IPS-11a (cell line): ENCODE data around the gene TAPBP.
A peak's percentile ranks its signal among the peaks of the same experiment; 100 is the strongest.
"Not testable (repeated sequence)": the region's sequence is repeated elsewhere in the genome, so short reads cannot be mapped to it uniquely, and the experiment has no call there.

Experiments
- H3K4me3 ChIP-seq: one replicate; pipeline ENCODE4 v1.5.1; 2013; ENCODE audit warnings: low read depth, low read length, control low read depth

TAPBP gene

GRCh38 chr6:33297956-33298772 lies 15.7 kb downstream of the TAPBP start:
- H3K4me3 ChIP-seq = peak overlapping the region; percentile 94

- H3K4me3 ChIP-seq = peak overlapping the region; percentile 55
Measured at GRCh38 chr6:33297406-33297955, 16.4 kb downstream of the TAPBP start.

GRCh38 chr6:33296797-33297405 lies 17.0 kb downstream of the TAPBP start:
- H3K4me3 ChIP-seq = peak overlapping the region; percentile 55

GRCh38 chr6:33295621-33296369 lies 18.1 kb downstream of the TAPBP start:
- no peak overlapping the region for H3K4me3 ChIP-seq

- no peak overlapping the region for H3K4me3 ChIP-seq
Measured at GRCh38 chr6:33294086-33294823, 19.6 kb downstream of the TAPBP start.

GRCh38 chr6:33292996-33293682 lies 20.7 kb downstream of the TAPBP start:
- H3K4me3 ChIP-seq = no peak overlapping the region

GRCh38 chr6:33290459-33290858 lies 23.4 kb downstream of the TAPBP start:
- H3K4me3 ChIP-seq = peak overlapping the region; percentile 96

GRCh38 chr6:33289784-33290315 lies 24.0 kb downstream of the TAPBP start:
- H3K4me3 ChIP-seq = peak overlapping the region; percentile 96

GRCh38 chr6:33288921-33289783 lies 24.7 kb downstream of the TAPBP start, which contains the start of the genes PFDN6 and WDR46:
Gene PFDN6 (plus strand): TSS chr6:33289601. CDS start chr6:33289857, 256 bp downstream.
Gene WDR46 (minus strand): TSS chr6:33289239. CDS start chr6:33289170, 69 bp downstream.
- peak within 1 kb of the TSS; percentile 96 for H3K4me3 ChIP-seq

GRCh38 chr6:33288141-33288920 lies 25.5 kb downstream of the TAPBP start:
- peak overlapping the region; percentile 96 for H3K4me3 ChIP-seq

GRCh38 chr6:33286946-33287914 lies 26.6 kb downstream of the TAPBP start:
- H3K4me3 ChIP-seq = no peak overlapping the region

- H3K4me3 ChIP-seq = not testable (repeated sequence)
Measured at GRCh38 chr6:33285214-33285613, 28.7 kb downstream of the TAPBP start.

- no peak overlapping the region for H3K4me3 ChIP-seq
Measured at GRCh38 chr6:33280539-33280938, 33.3 kb downstream of the TAPBP start.

GRCh38 chr6:33279971-33280511 lies 33.8 kb downstream of the TAPBP start:
- no peak overlapping the region for H3K4me3 ChIP-seq

GRCh38 chr6:33279257-33279695 lies 34.6 kb downstream of the TAPBP start:
- no peak overlapping the region for H3K4me3 ChIP-seq

GRCh38 chr6:33278810-33279209 lies 35.1 kb downstream of the TAPBP start:
- no peak overlapping the region for H3K4me3 ChIP-seq

- no peak overlapping the region for H3K4me3 ChIP-seq
Measured at GRCh38 chr6:33278392-33278741, 35.5 kb downstream of the TAPBP start.
